K562 (cell line): ENCODE results near the gene NEURL4.

Experiments
- IRF1 ChIP-seq: sonication (generic); formaldehyde crosslinking; IDR thresholded peaks from 2 replicates; pipeline ENCODE4 v1.8.0; 2022; ENCODE audit warnings: missing genetic modification reagents, mild to moderate bottlenecking, borderline replicate concordance
- LARP7 ChIP-seq: fragments of 450-650 bp; IDR thresholded peaks from 2 replicates; pipeline ENCODE4 v1.6.1; 2016
- SMAD3 ChIP-seq: fragments of 450-650 bp; formaldehyde crosslinking; conservative IDR thresholded peaks from 2 replicates; pipeline ENCODE4 v1.4.0; 2020; ENCODE audit warnings: mild to moderate bottlenecking
- SMAD4 ChIP-seq: fragments of 250-450 bp; sonication (Bioruptor Pico); conservative IDR thresholded peaks from 2 replicates; pipeline ENCODE4 v1.8.0; 2021; ENCODE audit warnings: inconsistent platforms, mild to moderate bottlenecking, moderate library complexity
- WHSC1 ChIP-seq: IDR thresholded peaks from one replicate; pipeline ENCODE4 v1.6.1; 2012; ENCODE audit warnings: low read length, control low read depth, inconsistent platforms
- ZFX ChIP-seq: sonication (generic); formaldehyde crosslinking; IDR thresholded peaks from 2 replicates; pipeline ENCODE4 v1.8.0; 2022; ENCODE audit warnings: mild to moderate bottlenecking, missing genetic modification reagents, moderate library complexity
- TF ChIP-seq, protein P1 (sequence below), 3 experiments: IDR thresholded peaks in 2 of 3; conservative IDR thresholded peaks in 1 of 3; 2 replicates each; pipeline ENCODE4 v1.5.1; 2011 to 2012; ENCODE audit warnings: low read length in 3 of 3, mild to moderate bottlenecking in 3 of 3, control low read depth in 2 of 3, improper control_type of control experiment in 1 of 3, inconsistent platforms in 1 of 3, low read depth in 1 of 3, mixed read lengths in 1 of 3, moderate library complexity in 1 of 3; ENCODE audit not compliant: insufficient read depth in 2 of 3

GRCh38 chr17:7282752-7283321, 46.3 kb downstream of the NEURL4 start:
- TF ChIP-seq, protein P1, sequence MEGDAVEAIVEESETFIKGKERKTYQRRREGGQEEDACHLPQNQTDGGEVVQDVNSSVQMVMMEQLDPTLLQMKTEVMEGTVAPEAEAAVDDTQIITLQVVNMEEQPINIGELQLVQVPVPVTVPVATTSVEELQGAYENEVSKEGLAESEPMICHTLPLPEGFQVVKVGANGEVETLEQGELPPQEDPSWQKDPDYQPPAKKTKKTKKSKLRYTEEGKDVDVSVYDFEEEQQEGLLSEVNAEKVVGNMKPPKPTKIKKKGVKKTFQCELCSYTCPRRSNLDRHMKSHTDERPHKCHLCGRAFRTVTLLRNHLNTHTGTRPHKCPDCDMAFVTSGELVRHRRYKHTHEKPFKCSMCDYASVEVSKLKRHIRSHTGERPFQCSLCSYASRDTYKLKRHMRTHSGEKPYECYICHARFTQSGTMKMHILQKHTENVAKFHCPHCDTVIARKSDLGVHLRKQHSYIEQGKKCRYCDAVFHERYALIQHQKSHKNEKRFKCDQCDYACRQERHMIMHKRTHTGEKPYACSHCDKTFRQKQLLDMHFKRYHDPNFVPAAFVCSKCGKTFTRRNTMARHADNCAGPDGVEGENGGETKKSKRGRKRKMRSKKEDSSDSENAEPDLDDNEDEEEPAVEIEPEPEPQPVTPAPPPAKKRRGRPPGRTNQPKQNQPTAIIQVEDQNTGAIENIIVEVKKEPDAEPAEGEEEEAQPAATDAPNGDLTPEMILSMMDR (IDR thresholded peaks at IDR 0.05 in 2 of 3, conservative IDR thresholded peaks at IDR 0.05 in 1 of 3; ENCODE audit: insufficient read depth in 2 of 3, low read depth in 1 of 3, low read length in 3 of 3) = peak; percentile 15 to 36 (median 27); a peak in 3 of 6 replicates
- TF ChIP-seq IRF1 (CRISPR knock-in tag) (no peak), SMAD4 (CRISPR knock-in tag) (no peak), ZFX (CRISPR knock-in tag) (no peak), LARP7 (no peak), SMAD3 (CRISPR knock-in tag) (no peak), WHSC1 (no peak)
